WTC11 (cell line): ENCODE results near the gene TMEM121B. TPM values are rescaled to one million over a fixed set of nuclear protein-coding genes. Genes with fewer than 3 reads are reported as not detected.

Experiments used
- ATAC-seq: fragments of 200-7000 bp; cut with Tn5 transposase; 2 replicates; pipeline ENCODE4 v1.10.0; 2021; ENCODE audit warnings: mild to moderate bottlenecking, moderate library complexity
- CTCF ChIA-PET: fragments of 300-600 bp; sonication (Branson Sonifier 250); formaldehyde crosslinking; loops from one replicate; lab custom pipeline; 2021; ENCODE audit warnings: antibody characterized with exemption; lab: Charles Lee
- POLR2A ChIA-PET: fragments of 350-600 bp; sonication (Branson Sonifier 250); formaldehyde crosslinking; loops from one replicate; lab custom pipeline; 2021; ENCODE audit warnings: antibody characterized with exemption; lab: Charles Lee
- DNase-seq: peaks from one replicate; pipeline ENCODE4 v3.0.0; 2021; ENCODE audit warnings: low spot score
- H3K27ac Mint-ChIP-seq: 2 replicates; pipeline ENCODE4 v1.8.0; 2021; ENCODE audit warnings: mixed read lengths
- H3K27me3 Mint-ChIP-seq: 2 replicates; pipeline ENCODE4 v1.8.0; 2021; ENCODE audit warnings: low read depth, mild to moderate bottlenecking, moderate library complexity, mixed read lengths
- H3K36me3 Mint-ChIP-seq: 2 replicates; pipeline ENCODE4 v1.8.0; 2021; ENCODE audit warnings: mixed read lengths
- H3K4me1 Mint-ChIP-seq: 2 replicates; pipeline ENCODE4 v1.8.0; 2022; ENCODE audit warnings: mixed read lengths
- H3K4me3 Mint-ChIP-seq: 2 replicates; pipeline ENCODE4 v1.8.0; 2021; ENCODE audit warnings: mild to moderate bottlenecking, moderate library complexity, mixed read lengths
- H3K9me3 Mint-ChIP-seq: 2 replicates; pipeline ENCODE4 v1.8.0; 2021; ENCODE audit warnings: mixed read lengths
- ATF1 ChIP-seq: sonication (generic); formaldehyde crosslinking; IDR thresholded peaks from 2 replicates; pipeline ENCODE4 v1.8.1; 2023; ENCODE audit warnings: mild to moderate bottlenecking, moderate library complexity, missing genetic modification reagents
- CREB1 ChIP-seq: sonication (generic); formaldehyde crosslinking; IDR thresholded peaks from 2 replicates; pipeline ENCODE4 v1.8.0; 2023; ENCODE audit warnings: mild to moderate bottlenecking, missing genetic modification reagents
- CREM ChIP-seq: sonication (generic); formaldehyde crosslinking; IDR thresholded peaks from 2 replicates; pipeline ENCODE4 v1.8.1; 2022; ENCODE audit warnings: mild to moderate bottlenecking, missing genetic modification reagents, moderate library complexity
- CTCF ChIP-seq: fragments of 200-600 bp; IDR thresholded peaks from 2 replicates; pipeline ENCODE4 v1.8.0; 2022; ENCODE audit warnings: antibody characterized with exemption
- E2F5 ChIP-seq: sonication (generic); formaldehyde crosslinking; IDR thresholded peaks from 2 replicates; pipeline ENCODE4 v1.8.1; 2022; ENCODE audit warnings: mild to moderate bottlenecking, moderate library complexity, missing genetic modification reagents
- FOXJ3 ChIP-seq: sonication (generic); formaldehyde crosslinking; IDR thresholded peaks from 2 replicates; pipeline ENCODE4 v1.9.0; 2021; ENCODE audit warnings: missing genetic modification reagents, mild to moderate bottlenecking, borderline replicate concordance
- GABPB1 ChIP-seq: sonication (generic); formaldehyde crosslinking; IDR thresholded peaks from 2 replicates; pipeline ENCODE4 v1.8.1; 2023; ENCODE audit warnings: mild to moderate bottlenecking, missing genetic modification reagents
- IRF2 ChIP-seq: sonication (generic); formaldehyde crosslinking; IDR thresholded peaks from 2 replicates; pipeline ENCODE4 v1.8.0; 2022; ENCODE audit warnings: low read depth, missing genetic modification reagents, borderline replicate concordance
- MYBL2 ChIP-seq: sonication (generic); formaldehyde crosslinking; IDR thresholded peaks from 2 replicates; pipeline ENCODE4 v1.8.1; 2023; ENCODE audit warnings: mild to moderate bottlenecking, moderate library complexity, missing genetic modification reagents
- NR2C2 ChIP-seq: sonication (generic); formaldehyde crosslinking; IDR thresholded peaks from 2 replicates; pipeline ENCODE4 v1.8.0; 2022; ENCODE audit warnings: mild to moderate bottlenecking, missing genetic modification reagents
- PRDM15 ChIP-seq: sonication (generic); formaldehyde crosslinking; IDR thresholded peaks from 2 replicates; pipeline ENCODE4 v1.8.0; 2022; ENCODE audit warnings: missing genetic modification reagents
- RORB ChIP-seq: fragments of 250-450 bp; sonication (Bioruptor Pico); IDR thresholded peaks from 2 replicates; pipeline ENCODE4 v1.9.0; 2021; ENCODE audit warnings: mild to moderate bottlenecking
- TP53 ChIP-seq: sonication (generic); formaldehyde crosslinking; IDR thresholded peaks from 2 replicates; pipeline ENCODE4 v1.8.1; 2023; ENCODE audit warnings: mild to moderate bottlenecking, missing genetic modification reagents
- ZNF532 ChIP-seq: fragments of 250-450 bp; sonication (Bioruptor Pico); IDR thresholded peaks from 2 replicates; pipeline ENCODE4 v1.9.0; 2021; ENCODE audit warnings: mild to moderate bottlenecking, borderline replicate concordance
- ZNF671 ChIP-seq: fragments of 250-450 bp; sonication (Bioruptor Pico); IDR thresholded peaks from 2 replicates; pipeline ENCODE4 v1.8.0; 2021; ENCODE audit warnings: mild to moderate bottlenecking
- total RNA-seq: library from RNA; stranded (reverse); gene quantifications from 3 replicates; pipeline ENCODE4 v1.2.3, GENCODE V29; 2021
- TF ChIP-seq, protein P1 (sequence below): fragments of 250-450 bp; sonication (Bioruptor Pico); conservative IDR thresholded peaks from 2 replicates; pipeline ENCODE4 v1.9.0; 2021; ENCODE audit warnings: mild to moderate bottlenecking
- TF ChIP-seq, protein P2 (sequence below): sonication (generic); formaldehyde crosslinking; IDR thresholded peaks from 2 replicates; pipeline ENCODE4 v1.8.0; 2023; ENCODE audit warnings: missing genetic modification reagents, mild to moderate bottlenecking, borderline replicate concordance

TMEM121B gene
- total RNA-seq, 1 experiment from 2014 or later = 7.5 TPM

- CTCF ChIA-PET = interaction anchor here (0.6 to 1.7 kb wide), 6 partner anchors 9 to 1067 kb away, joined by 3 to 8 read pairs (median 4); partner anchors contain the start of gene USP18
- TF ChIP-seq, protein P1, sequence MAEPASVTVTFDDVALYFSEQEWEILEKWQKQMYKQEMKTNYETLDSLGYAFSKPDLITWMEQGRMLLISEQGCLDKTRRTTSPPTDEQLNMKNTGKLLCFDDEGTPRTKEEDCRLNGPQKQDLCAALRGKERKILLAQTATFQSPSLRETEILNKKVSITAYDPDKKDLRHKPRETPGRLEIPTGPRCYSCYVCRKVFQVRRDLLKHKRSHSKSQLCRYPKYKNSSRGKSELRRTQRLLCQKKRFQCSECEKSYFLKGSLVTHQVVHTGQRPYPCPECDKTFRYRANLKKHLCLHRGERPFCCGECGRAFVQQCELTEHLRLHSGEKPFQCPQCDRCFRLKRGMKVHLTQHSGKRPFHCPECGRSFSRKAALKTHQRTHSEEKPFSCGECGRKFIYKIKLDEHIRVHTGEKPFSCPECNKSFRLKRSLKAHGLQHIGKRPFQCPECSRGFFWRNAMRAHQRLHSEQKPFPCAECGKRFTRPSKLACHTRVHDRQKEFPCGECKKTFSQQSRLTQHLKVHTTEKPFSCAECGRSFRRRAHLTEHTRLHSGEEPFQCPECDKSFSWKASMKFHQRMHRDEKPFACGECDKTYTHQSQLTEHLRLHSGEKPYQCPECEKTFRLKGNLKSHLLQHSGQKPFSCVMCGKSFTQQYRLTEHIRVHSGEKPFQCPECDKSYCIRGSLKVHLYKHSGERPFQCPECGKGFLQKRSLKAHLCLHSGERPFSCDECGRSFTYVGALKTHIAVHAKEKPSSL (CRISPR knock-in tag) = no peak
- TF ChIP-seq FOXJ3 (CRISPR knock-in tag) (no peak), PRDM15 (no peak)
- Mint-ChIP-seq H3K4me1 (peaks cover 17% of the 10 kb centered on the region), H3K27me3 (peaks cover 34% of the 10 kb centered on the region), H3K36me3 (no peaks in the 10 kb centered on the region), H3K4me3 (peak overlapping the region; percentile 71; the same call in 1 of the 2 replicates), H3K27ac (no peak overlapping the region), H3K9me3 (no peaks in the 10 kb centered on the region)
- POLR2A ChIA-PET = no interaction called here
- ATAC-seq = no peak
- no peak for DNase-seq
Measured at GRCh38 chr22:17083255-17083654, 37.9 kb downstream of the TMEM121B start.

- no peak overlapping the region for H3K27ac Mint-ChIP-seq
- CTCF ChIA-PET = interaction anchor here (1.0 to 2.2 kb wide), 5 partner anchors 16 to 664 kb away, joined by 3 to 13 read pairs (median 5); no protein-coding TSS in a partner anchor
- TF ChIP-seq IRF2 (CRISPR knock-in tag) (no peak), ZNF532 (CRISPR knock-in tag) (no peak), GABPB1 (no peak), RORB (no peak), NR2C2 (CRISPR knock-in tag) (no peak), CREM (CRISPR knock-in tag) (no peak), CTCF (no peak), ZNF671 (no peak), E2F5 (no peak), MYBL2 (no peak), CREB1 (CRISPR knock-in tag) (no peak), TP53 (no peak), ATF1 (CRISPR knock-in tag) (no peak)
- TF ChIP-seq, protein P2, sequence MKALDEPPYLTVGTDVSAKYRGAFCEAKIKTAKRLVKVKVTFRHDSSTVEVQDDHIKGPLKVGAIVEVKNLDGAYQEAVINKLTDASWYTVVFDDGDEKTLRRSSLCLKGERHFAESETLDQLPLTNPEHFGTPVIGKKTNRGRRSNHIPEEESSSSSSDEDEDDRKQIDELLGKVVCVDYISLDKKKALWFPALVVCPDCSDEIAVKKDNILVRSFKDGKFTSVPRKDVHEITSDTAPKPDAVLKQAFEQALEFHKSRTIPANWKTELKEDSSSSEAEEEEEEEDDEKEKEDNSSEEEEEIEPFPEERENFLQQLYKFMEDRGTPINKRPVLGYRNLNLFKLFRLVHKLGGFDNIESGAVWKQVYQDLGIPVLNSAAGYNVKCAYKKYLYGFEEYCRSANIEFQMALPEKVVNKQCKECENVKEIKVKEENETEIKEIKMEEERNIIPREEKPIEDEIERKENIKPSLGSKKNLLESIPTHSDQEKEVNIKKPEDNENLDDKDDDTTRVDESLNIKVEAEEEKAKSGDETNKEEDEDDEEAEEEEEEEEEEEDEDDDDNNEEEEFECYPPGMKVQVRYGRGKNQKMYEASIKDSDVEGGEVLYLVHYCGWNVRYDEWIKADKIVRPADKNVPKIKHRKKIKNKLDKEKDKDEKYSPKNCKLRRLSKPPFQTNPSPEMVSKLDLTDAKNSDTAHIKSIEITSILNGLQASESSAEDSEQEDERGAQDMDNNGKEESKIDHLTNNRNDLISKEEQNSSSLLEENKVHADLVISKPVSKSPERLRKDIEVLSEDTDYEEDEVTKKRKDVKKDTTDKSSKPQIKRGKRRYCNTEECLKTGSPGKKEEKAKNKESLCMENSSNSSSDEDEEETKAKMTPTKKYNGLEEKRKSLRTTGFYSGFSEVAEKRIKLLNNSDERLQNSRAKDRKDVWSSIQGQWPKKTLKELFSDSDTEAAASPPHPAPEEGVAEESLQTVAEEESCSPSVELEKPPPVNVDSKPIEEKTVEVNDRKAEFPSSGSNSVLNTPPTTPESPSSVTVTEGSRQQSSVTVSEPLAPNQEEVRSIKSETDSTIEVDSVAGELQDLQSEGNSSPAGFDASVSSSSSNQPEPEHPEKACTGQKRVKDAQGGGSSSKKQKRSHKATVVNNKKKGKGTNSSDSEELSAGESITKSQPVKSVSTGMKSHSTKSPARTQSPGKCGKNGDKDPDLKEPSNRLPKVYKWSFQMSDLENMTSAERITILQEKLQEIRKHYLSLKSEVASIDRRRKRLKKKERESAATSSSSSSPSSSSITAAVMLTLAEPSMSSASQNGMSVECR (CRISPR knock-in tag) = no peak
Measured at GRCh38 chr22:17079572-17079971, 41.6 kb downstream of the TMEM121B start.

More at GRCh38 chr22:17079572-17079971, 41.6 kb downstream of the TMEM121B start:
- POLR2A ChIA-PET = interaction anchor here (1.1 kb wide), 1 partner anchor 36 kb away, joined by 3 read pairs; no protein-coding TSS in a partner anchor
- no peak for DNase-seq
- no peak overlapping the region for H3K4me3 Mint-ChIP-seq
- no peaks in the 10 kb centered on the region for H3K9me3 Mint-ChIP-seq
- peaks cover 4% of the 10 kb centered on the region; the same call in 1 of the 2 replicates for H3K4me1 Mint-ChIP-seq
- no peak for ATAC-seq
- H3K27me3 Mint-ChIP-seq = peaks cover 12% of the 10 kb centered on the region
- no peaks in the 10 kb centered on the region for H3K36me3 Mint-ChIP-seq
